Stimulated activated CD4-positive, alpha-beta T cell treated with anti-CD3 and anti-CD28 coated beads, Interleukin-12 subunit alpha, Interleukin-12 subunit beta, amount 100 ng/mL, for 4 hours (primary cell): Measurements from ENCODE around the gene SKAP1.
A peak's percentile ranks its signal among the peaks of the same experiment; 100 is the strongest.
"Not testable (repeated sequence)": the region's sequence is repeated elsewhere in the genome, so short reads cannot be mapped to it uniquely, and the experiment has no call there.

Experiments used
- DNase-seq: peaks from one replicate; pipeline ENCODE4 v3.0.0-alpha.2; 2020

The SKAP1 gene

DNA sequence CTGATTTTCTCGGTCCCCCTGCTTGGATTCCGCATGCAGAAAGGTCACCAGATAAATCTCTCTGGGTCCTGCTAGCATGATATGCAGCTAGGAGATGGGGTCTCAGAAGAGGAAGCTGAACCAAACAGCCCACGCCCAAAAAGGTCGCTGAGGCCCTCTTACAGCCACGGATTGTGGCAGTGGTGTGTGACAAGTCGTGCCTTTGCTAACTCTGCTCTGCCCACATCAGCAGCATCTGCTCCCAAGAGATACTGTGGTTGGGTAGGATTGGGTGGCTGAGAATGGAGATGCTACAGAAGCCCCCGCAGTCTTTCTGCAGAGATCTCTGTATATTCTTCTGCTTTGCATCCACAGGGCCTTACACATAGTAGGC lies 15.2 kb upstream of the SKAP1 start:
- no peak for DNase-seq

DNA sequence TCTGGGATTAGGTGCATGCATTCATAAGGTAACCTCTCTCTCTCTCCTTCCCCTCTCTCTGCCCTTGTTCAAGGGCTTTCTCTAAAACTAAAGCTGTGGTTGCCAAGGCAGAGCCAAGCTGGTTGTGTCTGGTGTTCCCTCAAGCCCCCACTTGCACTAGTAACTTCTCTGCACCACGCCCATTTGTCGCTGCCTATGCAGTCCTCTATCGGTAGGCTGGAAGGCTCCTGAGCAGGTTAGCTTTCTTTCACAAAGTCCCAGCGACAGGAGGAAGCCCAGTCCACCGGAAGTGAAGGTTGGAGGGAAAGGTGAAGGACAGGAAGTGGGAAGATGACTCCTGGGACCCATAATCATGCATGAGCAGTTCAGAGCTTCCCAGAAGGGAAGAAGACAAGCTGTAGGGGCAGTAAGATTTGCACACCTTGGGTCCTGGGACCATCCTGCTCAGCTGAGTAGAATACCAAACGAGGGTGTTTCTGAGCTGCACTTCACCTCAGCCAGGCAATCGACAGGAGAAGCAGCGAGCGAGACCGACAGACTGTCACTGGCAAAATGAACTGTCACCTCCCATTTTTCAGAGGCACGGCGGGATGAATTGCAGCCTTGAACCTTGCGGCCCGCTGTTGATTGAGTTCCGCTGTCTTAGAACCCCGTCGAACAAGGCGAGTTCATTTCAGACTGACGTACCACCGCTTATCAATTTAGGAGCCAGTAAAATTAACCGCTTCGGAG lies 14.7 kb upstream of the SKAP1 start:
- no peak for DNase-seq

GRCh38 chr17:48443712-48444111 lies 13.7 kb upstream of the SKAP1 start:
- DNase-seq = no peak

- no peak for DNase-seq
Observed at GRCh38 chr17:48442819-48443218, 12.8 kb upstream of the SKAP1 start.

DNA sequence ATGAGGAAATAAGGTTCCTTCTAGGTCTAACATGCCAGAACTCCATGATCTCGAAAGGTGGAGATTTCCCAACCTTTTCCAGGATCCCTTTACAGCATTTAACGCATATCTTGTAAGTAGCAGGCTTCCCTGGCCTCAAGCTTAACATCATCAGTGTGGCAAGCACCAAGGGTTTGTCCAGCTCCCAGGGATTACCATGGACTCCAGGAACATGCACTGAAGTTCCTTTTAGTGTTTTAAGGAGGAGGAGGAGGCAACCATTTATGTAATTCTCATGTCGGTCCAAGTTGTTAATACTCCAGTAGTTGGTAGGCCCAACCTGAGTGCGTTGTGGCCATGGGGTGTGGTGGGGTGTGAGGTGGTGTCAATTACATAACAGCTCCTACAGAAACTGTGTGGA lies 11.8 kb upstream of the SKAP1 start:
- DNase-seq = no peak

DNA sequence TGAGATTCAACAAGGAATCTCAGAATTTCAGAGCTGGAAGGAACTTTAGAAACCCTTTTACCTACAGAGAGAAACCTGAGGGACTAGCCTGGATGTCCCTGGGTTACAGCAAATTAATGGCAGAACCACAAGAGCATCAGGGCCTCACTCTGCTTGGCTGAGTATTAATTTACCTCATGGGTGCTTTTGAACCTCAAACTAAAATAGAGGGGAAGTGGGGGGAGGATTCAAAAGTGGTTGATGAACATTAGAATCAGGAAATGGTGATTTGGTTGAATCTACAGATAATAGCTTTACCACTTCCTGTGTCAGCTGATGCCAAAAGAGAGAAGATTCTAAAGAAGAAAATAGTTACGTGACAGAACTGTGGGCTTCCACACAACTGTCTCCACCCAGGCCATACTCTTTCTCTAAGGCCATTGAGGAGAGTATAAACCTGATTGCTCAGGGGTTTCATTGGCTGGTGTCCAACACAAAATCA lies 11.3 kb upstream of the SKAP1 start:
- DNase-seq = no peak

DNA sequence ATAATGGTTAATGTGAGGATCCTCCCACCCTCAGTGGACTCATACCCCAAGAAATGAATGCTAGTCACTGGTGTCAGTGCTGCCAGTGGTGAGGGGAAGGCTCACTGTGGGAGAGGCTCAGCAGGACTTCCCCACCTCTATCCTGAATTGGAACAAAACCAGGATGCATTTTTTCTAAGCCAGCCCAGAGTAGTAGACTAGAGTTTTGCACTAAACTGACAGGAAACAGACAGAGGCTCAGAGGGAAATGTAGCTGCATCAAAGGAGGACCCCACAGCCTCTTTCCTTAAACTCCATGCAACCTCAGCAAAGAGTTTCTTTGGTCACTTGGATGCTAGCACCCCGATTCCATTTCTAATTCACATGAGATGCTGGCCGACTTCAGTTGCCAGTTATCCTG lies 10.7 kb upstream of the SKAP1 start:
- no peak for DNase-seq

DNA sequence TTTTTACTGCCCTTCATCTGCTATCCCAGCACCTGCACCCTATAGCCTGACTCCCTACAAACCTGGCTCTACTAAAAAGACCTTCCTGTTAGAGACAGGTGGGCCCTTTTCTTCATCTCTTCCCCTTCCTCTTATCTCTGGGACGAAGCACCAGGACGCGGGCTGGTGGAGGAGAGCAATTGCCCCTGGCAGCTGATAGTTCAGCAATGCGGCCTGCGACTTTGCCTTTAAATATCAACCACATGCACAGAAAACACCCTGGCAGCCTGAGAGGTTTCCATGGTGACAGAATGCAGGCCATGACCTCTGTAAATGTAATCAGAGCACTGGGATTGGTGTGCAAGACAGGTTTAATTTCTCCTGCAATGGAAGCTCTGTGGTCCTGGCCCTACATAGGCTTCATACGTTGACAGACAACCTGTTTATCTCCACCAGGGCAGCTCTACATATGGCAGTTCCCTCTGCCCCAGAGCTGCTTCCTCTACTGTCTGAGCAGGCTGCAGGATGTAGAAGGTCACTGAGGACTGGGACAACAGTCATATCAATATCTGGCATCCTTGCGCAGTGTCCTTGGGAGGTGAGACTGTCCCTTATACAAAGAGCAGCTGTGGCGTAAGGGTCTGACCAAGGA lies 10.0 kb upstream of the SKAP1 start:
- DNase-seq = no peak

DNA sequence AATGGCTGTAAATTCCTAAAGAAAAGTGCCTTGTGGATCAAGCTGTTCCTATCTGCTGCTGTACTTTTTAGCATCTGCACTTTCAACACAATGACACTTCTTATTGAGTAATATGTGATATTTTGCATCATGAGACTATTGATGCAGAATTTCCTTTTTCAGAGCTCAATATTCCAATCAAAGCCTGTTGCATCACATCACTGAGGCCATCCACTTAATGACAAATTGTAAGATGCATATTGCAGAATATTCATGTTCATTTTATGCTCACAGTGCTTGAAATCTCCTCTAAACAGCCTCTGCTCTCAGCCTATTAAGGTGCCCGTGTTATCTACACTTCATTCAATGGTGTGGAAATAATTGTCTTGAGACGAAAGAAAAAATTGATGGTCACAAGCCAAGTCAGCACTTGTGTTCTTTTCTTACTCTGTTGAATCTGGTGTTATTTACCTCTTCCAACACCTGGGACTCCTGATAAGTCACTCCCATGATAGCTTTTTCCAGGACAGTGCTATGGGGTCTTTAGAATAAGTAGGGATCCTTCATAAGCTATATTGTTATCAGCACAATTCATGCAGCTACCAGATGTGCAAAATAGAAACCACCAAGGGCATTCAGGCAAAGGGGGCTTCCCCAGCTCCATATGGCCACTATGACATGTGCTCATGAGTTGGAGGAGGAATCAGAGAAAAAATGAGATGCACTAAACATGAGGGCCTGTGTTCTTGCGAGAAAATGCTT lies 9.3 kb upstream of the SKAP1 start:
- no peak for DNase-seq

DNA sequence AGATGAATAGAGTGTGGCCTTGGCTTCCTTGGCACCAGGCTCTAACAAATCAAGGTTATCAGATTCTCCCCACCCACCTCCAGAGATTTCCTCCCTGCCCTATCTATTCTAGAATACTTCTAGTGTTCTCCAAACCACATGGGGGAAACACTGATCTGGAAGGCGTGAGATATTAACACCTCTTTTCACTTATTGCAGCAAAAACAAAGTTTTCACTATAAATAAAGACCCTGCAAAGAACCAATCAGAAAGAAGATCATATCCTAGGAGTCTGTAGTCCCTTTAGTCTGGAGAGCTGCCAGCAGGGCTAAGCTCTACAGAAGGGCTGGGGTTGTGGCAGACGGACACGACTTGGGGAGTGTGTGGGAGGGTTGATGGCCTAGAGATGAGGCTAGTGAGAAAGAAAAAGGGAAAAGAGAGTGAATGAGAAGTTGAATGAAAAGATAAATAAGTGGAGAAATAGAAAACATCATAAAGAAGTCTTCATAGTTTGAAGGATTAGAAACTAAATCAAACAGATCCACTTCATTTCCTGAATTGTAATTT lies 8.6 kb upstream of the SKAP1 start:
- no peak for DNase-seq

DNA sequence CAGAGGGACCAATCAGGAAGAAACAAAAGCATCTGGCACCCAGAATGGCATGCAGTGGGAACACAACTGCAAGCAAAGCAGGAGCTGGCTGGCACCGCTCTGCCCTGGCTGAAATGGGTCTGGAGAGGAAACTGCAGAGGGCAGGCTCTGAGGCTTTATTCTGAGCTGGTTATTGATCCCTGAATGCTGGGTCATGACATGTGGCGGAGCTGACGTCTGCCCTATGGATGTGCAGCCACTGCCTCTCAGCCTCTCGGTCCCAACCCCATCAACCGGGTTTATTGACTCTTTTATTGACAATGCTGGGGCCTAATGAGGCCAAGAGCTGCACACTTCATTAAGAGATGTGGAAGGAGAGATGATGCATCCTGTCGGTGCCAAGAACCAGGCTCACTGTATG lies 3.9 kb upstream of the SKAP1 start:
- no peak for DNase-seq

GRCh38 chr17:48432820-48433775 lies 3.1 kb upstream of the SKAP1 start:
- DNase-seq = no peak

DNA sequence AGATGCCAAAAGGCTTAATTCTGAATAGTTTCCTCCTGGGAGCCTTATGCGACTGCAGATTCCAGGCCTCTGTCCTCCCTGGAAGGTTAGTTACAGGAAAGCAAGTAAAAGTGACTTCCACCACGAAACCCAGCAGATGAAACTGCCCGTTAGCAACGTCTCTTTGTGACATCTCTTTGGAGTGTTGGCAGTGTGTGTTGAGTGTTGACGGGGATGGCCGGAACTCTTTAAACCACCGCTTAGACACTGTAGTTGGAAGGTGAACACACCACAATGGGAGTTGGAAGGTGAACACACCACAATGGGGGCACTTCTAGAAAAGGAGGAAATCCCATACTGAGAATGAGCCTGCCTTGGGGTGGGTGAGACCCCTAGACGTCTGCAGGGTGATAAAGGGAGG lies 858 bp downstream of the SKAP1 start:
- DNase-seq = no peak

DNA sequence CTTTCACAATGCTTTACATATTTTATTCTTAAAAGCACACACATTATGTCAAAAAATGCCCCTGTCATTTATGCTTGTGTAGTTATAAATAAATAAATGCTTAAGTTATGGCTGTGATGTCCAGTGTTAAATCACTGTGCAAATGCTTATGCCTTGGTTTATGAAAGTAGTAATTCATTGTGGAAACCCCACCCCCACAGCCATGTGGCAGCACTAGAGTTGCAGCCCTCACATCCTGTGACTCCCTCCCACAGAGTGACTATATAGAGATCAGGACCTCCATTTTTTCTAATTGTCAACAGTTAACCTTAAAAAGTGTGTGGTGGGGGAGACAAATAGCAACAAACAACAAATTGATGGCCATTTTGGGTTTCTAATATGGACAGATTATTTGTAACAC lies 2.4 kb downstream of the SKAP1 start:
- peak; percentile 55 for DNase-seq

DNA sequence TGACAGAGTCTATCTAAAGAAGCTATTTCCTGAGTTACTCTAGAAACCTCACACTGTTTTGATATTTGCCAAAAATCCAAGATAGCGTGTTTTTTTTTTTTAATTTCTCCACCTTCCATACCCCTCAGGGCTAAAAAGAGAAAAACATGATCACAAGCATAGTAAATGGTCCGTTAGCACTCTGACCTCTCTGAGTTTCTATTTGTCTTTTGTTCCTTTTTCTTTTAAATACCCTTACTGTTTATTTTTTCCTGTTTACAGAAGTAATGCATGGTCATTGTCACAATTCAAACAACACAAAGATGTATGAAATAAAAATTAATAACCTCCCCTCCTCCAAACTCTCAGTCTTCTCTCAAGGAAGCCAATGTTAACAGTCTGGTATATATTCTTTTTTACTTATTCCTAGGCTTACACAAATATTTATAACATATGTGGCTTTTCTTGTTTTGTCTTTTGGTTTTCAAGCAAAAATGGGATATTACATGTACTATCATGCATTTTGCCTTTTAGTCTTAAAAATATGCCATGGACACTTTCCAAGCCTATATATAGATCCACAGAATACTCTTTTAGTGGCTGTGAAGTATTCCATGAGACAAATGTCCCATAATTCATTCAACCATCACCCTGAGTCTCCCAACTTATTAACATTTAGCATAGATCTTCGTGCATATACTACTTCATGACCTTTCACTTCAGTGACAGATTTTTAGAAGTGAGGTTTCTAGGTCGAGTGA lies 3.1 kb downstream of the SKAP1 start:
- DNase-seq = no peak

GRCh38 chr17:48426019-48426665 lies 3.9 kb downstream of the SKAP1 start:
- no peak for DNase-seq

- not testable (repeated sequence) for DNase-seq
Observed at GRCh38 chr17:48422060-48422459, 8.0 kb downstream of the SKAP1 start.

DNA sequence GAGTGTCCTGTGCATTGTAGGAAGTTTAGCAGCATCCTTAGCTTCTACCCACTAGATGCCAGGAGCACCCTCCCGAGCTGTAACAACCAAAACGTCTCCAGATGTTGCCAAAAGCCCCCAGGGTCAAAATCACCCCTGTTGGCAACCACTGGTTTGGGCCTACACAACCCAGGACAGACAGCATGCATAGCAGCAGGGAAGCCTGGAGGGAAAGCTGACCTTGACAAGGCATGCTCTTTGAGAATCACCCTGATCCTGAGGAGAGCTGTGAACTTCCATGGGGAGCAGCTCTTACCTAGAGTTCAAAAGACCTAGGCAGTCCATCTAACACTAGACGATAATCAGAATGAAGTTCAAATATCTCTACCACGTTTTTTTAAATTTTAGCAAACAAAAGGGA lies 9.2 kb downstream of the SKAP1 start:
- no peak for DNase-seq

GRCh38 chr17:48416971-48417370 lies 13.0 kb downstream of the SKAP1 start:
- DNase-seq = no peak

DNA sequence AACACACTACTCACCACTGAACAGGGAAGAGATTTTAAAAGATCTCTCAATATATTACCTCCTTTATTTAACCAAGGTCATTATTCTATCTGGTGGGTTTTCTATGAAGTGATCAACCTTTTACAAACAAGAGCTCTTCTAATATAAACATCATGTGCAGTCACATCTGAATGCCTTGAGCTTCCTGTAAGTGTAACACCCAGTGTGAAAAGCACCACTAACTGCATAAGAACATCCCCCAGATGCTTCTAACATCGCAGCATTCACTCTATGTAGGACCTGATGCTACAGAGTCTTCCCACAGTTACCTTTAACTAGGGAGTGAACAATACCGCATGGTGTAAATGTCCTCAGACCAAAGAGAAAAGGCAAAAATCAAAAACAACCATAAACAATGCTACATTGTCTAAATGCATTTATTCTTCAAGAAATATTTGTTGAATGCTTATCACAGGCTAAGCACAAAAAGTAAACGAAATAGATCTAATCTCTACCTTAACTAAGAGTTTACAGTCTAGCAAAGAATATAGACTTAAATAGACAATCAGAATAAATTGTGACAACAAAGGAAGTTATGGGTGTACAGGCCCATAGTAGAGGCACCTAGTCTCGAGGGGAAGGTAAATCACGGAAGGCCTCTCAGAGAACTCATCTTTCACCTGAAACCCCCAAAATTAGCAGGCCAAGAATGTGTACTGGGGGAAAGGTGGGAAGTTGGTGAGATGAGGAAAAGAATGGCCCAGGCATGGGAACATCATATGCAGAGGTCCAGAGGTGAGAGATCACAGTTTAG lies 16.2 kb downstream of the SKAP1 start:
- no peak for DNase-seq

- DNase-seq = no peak
Observed at GRCh38 chr17:48412841-48413240, 17.2 kb downstream of the SKAP1 start.
